ENCODE data around the gene IL17RE. TPM values are rescaled to one million over a fixed set of nuclear protein-coding genes. Genes with fewer than 3 reads are reported as not detected.

Gene IL17RE
- total RNA-seq, 4 donors from 2014 or later, result 71.1 to 117 (median 81.1) TPM

DNA sequence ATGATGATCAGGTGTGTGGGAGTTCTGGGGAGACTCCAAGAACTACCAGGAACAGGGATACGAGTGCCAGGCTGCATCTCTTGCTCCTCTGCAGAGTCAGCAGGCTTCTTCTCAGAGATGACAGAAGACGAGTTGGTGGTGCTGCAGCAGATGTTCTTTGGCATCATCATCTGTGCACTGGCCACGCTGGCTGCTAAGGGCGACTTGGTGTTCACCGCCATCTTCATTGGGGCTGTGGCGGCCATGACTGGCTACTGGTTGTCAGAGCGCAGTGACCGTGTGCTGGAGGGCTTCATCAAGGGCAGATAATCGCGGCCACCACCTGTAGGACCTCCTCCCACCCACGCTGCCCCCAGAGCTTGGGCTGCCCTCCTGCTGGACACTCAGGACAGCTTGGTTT, 41.6 kb downstream of the IL17RE start:
- TF ChIP-seq, protein P1, sequence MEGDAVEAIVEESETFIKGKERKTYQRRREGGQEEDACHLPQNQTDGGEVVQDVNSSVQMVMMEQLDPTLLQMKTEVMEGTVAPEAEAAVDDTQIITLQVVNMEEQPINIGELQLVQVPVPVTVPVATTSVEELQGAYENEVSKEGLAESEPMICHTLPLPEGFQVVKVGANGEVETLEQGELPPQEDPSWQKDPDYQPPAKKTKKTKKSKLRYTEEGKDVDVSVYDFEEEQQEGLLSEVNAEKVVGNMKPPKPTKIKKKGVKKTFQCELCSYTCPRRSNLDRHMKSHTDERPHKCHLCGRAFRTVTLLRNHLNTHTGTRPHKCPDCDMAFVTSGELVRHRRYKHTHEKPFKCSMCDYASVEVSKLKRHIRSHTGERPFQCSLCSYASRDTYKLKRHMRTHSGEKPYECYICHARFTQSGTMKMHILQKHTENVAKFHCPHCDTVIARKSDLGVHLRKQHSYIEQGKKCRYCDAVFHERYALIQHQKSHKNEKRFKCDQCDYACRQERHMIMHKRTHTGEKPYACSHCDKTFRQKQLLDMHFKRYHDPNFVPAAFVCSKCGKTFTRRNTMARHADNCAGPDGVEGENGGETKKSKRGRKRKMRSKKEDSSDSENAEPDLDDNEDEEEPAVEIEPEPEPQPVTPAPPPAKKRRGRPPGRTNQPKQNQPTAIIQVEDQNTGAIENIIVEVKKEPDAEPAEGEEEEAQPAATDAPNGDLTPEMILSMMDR (IDR thresholded peaks at IDR 0.05), result no peak
- no peak for TF ChIP-seq POLR2A (IDR thresholded peaks at IDR 0.05)
- intact Hi-C loops (cut with DNase I; ENCODE audit: low total_unique reads), result no loop called here
- H3K4me3 ChIP-seq (ENCODE audit: low read depth, poor library complexity, severe bottlenecking), result no peak overlapping the region
- DNase-seq (ENCODE audit: low spot score in 2 of 2), result no peak
- WGBS, 2 donors, result 83% methylated on average over 11 of the region's 11 CpGs

DNA sequence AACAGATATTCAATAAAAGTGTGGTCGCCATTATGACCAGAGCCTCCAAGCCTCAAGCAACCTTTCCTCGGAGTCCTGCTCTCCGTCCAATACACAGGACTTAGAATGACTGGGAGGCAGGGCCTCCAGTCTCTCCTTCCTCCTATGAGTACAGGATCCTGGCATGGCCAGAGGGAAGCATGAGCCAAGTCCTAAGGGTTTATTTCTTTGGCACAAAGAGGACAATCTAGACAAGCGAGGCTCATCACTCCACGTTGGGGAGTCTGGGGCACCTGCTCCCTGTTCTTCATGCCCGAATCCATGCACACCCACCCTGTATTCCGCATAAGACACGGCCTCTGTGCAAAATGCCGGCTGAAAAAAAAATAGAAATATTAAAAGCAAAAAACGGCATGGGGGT, 42.7 kb downstream of the IL17RE start:
- no peak for DNase-seq (ENCODE audit: low spot score in 2 of 2)
- whole genome bisulfite sequencing, 2 donors, result 66 to 79% methylated on average over 10 of the region's 10 CpGs
- TF ChIP-seq, protein P1 (IDR thresholded peaks at IDR 0.05), result no peak
- TF ChIP-seq POLR2A (IDR thresholded peaks at IDR 0.05), result no peak
- intact Hi-C loops (cut with DNase I; ENCODE audit: low total_unique reads), result no loop called here
- H3K4me3 ChIP-seq (ENCODE audit: low read depth, poor library complexity, severe bottlenecking), result no peak overlapping the region

DNA sequence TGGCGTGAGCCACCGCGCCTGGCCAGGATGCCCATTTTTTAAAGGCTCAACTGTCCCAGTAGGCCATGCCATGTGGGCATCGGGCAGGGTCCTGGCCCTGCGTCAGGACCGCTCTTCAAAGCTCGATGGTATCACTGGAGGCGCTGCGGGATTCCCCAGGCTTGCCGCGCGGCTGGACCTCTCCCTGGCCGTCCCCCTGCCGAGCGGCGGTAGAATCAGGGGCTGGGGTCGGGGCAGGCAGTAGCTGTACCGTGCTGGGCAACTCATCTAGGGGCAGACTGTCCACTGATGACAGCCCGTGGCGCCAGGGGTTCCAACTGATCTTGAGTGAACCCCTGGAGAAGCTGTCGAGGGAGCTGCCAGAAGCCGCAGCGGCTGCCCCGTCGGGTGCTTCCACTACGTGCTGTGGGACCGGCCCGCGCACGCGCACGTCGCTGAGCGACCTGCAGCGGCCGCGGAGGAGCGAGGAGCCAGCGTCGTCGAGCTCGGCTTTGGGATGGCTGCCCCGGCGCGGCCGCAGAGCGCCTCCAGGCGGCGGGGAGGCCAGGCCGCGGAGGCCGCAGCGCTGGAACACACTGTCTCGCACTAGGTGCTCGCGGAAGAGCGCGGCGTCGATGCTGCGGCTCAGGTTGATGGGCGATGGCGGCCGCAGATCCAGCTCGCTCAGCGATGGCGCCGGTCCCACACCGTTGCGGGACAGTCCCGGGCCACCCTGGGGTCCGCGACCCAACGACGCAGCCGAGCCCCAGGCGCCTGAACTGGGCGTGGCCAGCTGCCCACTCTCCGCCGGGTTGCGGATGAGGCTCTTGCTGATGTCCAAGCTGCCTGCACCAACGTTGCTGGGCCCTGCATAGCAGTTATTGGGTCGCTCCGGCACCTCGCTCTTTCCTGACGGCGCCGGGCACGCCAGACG, 43.7 kb downstream of the IL17RE start:
- 8 to 14% methylated on average over 22 to 72 of the region's 90 CpGs for WGBS, 2 donors
- peak overlapping the region; percentile 41 for H3K4me3 ChIP-seq (ENCODE audit: low read depth, poor library complexity, severe bottlenecking)
- intact Hi-C loops (cut with DNase I; ENCODE audit: low total_unique reads), result no loop called here
- TF ChIP-seq, protein P1 (IDR thresholded peaks at IDR 0.05), result peak in 1 of 3 donors; percentile 61
- TF ChIP-seq POLR2A (IDR thresholded peaks at IDR 0.05), result no peak
- DNase-seq (ENCODE audit: low spot score in 2 of 2), result peak; percentile 75 to 96

DNA sequence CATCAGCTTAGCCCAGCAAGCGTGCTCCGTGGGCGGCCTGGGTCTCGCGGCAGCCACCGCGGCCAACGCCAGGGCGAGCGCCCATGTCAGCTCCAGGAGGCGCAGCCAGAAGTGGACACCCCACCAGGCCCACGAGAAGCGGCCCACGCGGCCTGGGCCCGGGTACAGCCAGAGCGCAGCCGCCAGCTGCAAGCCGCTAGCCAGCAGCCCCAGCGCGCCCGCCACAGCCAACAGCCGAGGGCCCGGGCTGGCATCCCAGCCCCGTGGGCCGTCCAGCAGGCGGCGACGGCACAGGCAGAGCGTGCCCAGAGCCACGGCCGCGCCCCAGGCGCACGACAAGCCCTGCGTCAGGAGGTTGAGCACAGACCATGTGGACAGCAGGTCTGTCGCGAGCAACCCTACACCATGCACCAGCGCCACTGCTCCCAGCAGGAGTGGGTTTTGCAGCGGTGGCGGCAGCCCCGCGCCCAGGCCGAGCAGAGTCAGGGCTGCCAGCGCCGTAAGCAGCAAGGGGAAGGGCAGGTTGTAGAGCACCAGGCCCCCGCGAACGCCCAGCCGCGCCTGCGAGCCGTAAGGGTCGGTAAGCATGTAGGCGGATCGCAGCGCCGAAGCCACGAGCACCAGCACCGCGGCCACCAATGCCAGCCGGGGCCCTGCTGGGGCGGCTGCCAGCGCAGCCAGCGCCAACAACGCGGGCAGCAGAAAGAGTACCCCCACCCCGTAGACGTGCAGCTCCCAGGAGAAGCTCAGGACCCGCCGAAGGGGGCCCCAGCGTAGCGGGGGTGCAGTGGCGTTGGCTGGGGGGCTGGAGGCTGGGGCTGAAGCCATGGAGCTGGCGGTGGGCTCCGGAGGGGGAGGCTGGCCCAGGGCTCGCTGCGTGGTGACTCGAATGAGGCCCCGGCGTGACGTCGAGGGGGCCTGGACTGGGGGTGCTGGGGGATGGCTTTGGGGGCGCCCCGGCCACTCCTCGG, 44.7 kb downstream of the IL17RE start:
- intact Hi-C loops (cut with DNase I; ENCODE audit: low total_unique reads), result no loop called here

DNA sequence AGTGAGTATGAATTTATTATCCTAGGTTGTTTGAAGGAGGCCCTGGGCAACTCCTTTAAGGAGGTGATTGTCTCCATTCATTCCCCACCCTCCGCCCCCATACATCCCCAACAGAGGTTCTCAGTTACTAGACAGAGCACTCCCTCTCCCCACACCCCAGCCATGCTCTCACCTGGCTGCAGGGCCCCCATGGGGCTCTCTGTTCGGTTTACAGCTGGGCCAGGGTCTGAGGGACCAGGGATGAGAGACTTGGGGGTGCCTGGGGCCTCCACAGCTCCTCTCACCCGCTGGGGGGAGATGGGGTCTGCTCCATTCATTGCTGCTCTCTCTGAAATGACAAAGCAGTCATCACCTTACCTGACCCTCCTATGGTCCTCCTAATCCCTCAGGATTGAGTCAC, 45.9 kb downstream of the IL17RE start:
- WGBS, 2 donors, result 83 to 91% methylated on average over 3 of the region's 3 CpGs
- TF ChIP-seq, protein P1 (IDR thresholded peaks at IDR 0.05), result no peak
- TF ChIP-seq POLR2A (IDR thresholded peaks at IDR 0.05), result no peak

More for the DNA sequence above, 44.7 kb downstream of the IL17RE start:
- WGBS, 2 donors, result 40 to 51% methylated on average over 35 to 45 of the region's 86 CpGs
- DNase-seq (ENCODE audit: low spot score in 2 of 2), result peak in 1 of 2 donors; percentile 92
- H3K4me3 ChIP-seq (ENCODE audit: low read depth, poor library complexity, severe bottlenecking), result peak overlapping the region; percentile 41
- TF ChIP-seq POLR2A (IDR thresholded peaks at IDR 0.05), result no peak
- TF ChIP-seq, protein P1 (IDR thresholded peaks at IDR 0.05), result no peak

More for the DNA sequence above, 45.9 kb downstream of the IL17RE start:
- no peak overlapping the region for H3K4me3 ChIP-seq (ENCODE audit: low read depth, poor library complexity, severe bottlenecking)
- DNase-seq (ENCODE audit: low spot score in 2 of 2), result no peak
- intact Hi-C loops (cut with DNase I; ENCODE audit: low total_unique reads), result no loop called here

All from lower leg skin (tissue), 4 donors.